Keratinocyte (primary cell): ENCODE data around the gene SSBP4.

ENCODE experiments used
- EZH2 ChIP-seq: IDR thresholded peaks from one replicate; pipeline ENCODE4 v1.6.1; 2012; ENCODE audit warnings: inconsistent platforms, mild to moderate bottlenecking, low read length, moderate library complexity
- TF ChIP-seq, protein P1 (sequence below), 3 experiments: IDR thresholded peaks in 1 of 3; conservative IDR thresholded peaks in 1 of 3; optimal IDR thresholded peaks in 1 of 3; 2 replicates in 2 of 3; 3 replicates in 1 of 3; pipeline versions ENCODE3 to v1.5.1; 2011; ENCODE audit warnings: low read length in 3 of 3, mild to moderate bottlenecking in 3 of 3, moderate library complexity in 2 of 3, control low read depth in 1 of 3, inconsistent platforms in 1 of 3; ENCODE audit not compliant: insufficient read depth in 2 of 3; ENCODE audit errors: extremely low read depth in 1 of 3

- TF ChIP-seq, protein P1, sequence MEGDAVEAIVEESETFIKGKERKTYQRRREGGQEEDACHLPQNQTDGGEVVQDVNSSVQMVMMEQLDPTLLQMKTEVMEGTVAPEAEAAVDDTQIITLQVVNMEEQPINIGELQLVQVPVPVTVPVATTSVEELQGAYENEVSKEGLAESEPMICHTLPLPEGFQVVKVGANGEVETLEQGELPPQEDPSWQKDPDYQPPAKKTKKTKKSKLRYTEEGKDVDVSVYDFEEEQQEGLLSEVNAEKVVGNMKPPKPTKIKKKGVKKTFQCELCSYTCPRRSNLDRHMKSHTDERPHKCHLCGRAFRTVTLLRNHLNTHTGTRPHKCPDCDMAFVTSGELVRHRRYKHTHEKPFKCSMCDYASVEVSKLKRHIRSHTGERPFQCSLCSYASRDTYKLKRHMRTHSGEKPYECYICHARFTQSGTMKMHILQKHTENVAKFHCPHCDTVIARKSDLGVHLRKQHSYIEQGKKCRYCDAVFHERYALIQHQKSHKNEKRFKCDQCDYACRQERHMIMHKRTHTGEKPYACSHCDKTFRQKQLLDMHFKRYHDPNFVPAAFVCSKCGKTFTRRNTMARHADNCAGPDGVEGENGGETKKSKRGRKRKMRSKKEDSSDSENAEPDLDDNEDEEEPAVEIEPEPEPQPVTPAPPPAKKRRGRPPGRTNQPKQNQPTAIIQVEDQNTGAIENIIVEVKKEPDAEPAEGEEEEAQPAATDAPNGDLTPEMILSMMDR (optimal IDR thresholded peaks at IDR 0.05 in 1 of 3, IDR thresholded peaks at IDR 0.05 in 1 of 3, conservative IDR thresholded peaks at IDR 0.05 in 1 of 3; ENCODE audit: extremely low read depth in 1 of 3, insufficient read depth in 2 of 3, low read length in 3 of 3), result no peak
- no peak for TF ChIP-seq EZH2
Observed at GRCh38 chr19:18439910-18440237, 20.7 kb downstream of the SSBP4 start.
